Esophagus muscularis mucosa (tissue), 4 donors: Measurements from ENCODE around the gene INSYN2B.

Experiments
- EP300 ChIP-seq: sonication (generic); formaldehyde crosslinking; IDR thresholded peaks from one replicate; pipeline ENCODE4 v1.6.1; 2017; ENCODE audit warnings: antibody characterized with exemption
- POLR2A ChIP-seq: fragments of 450-650 bp; IDR thresholded peaks from one replicate; pipeline ENCODE4 v1.6.1; 2017; ENCODE audit warnings: antibody characterized with exemption, moderate library complexity, mild to moderate bottlenecking, low read depth
- POLR2AphosphoS5 ChIP-seq, 2 donors: sonication (generic); formaldehyde crosslinking; IDR thresholded peaks; one replicate each; pipeline ENCODE4 v1.6.1; 2017; ENCODE audit warnings: antibody characterized with exemption in 2 of 2
- TF ChIP-seq, protein P1 (sequence below), 3 experiments: fragments of 200-600 bp in 2 of 3; fragments of 450-650 bp in 1 of 3; sonication (generic) in 2 of 3; IDR thresholded peaks; one replicate each; pipeline ENCODE4 v1.5.1; 2017 to 2019; ENCODE audit warnings: antibody characterized with exemption in 3 of 3, mild to moderate bottlenecking in 2 of 3, moderate library complexity in 1 of 3

GRCh38 chr5:169856571-169856970 lies 123.7 kb downstream of the INSYN2B start:
- TF ChIP-seq POLR2A, result no peak
- TF ChIP-seq, protein P1, sequence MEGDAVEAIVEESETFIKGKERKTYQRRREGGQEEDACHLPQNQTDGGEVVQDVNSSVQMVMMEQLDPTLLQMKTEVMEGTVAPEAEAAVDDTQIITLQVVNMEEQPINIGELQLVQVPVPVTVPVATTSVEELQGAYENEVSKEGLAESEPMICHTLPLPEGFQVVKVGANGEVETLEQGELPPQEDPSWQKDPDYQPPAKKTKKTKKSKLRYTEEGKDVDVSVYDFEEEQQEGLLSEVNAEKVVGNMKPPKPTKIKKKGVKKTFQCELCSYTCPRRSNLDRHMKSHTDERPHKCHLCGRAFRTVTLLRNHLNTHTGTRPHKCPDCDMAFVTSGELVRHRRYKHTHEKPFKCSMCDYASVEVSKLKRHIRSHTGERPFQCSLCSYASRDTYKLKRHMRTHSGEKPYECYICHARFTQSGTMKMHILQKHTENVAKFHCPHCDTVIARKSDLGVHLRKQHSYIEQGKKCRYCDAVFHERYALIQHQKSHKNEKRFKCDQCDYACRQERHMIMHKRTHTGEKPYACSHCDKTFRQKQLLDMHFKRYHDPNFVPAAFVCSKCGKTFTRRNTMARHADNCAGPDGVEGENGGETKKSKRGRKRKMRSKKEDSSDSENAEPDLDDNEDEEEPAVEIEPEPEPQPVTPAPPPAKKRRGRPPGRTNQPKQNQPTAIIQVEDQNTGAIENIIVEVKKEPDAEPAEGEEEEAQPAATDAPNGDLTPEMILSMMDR (IDR thresholded peaks at IDR 0.05), result no peak
- TF ChIP-seq POLR2AphosphoS5 (IDR thresholded peaks at IDR 0.05), result no peak
- no peak for TF ChIP-seq EP300
